T-helper 9 cell (primary cell): Measurements from ENCODE around the gene CLIC5.

ENCODE experiments used
- DNase-seq: peaks from one replicate; pipeline ENCODE4 v3.0.0-alpha.2; 2020

The CLIC5 gene

GRCh38 chr6:45835721-45836437 lies 179.8 kb downstream of the CLIC5 start:
- DNase-seq, result no peak

- no peak for DNase-seq
Measured at GRCh38 chr6:45832063-45832462, 183.6 kb downstream of the CLIC5 start.
